Lung (tissue), 12 donors: Measurements from ENCODE around the gene OTOP3. TPM values are rescaled to one million over a fixed set of nuclear protein-coding genes. Genes with fewer than 3 reads are reported as not detected.

Experiments
- ATAC-seq: fragments of 200-7000 bp; cut with Tn5 transposase; one replicate; pipeline ENCODE4 v1.9.1; 2020; ENCODE audit warnings: moderate number of reproducible peaks; ENCODE audit not compliant: insufficient read depth, low FRiP score
- DNase-seq, 3 donors: peaks; one replicate each; pipeline ENCODE4 v3.0.0-alpha.2; 2013 to 2017
- H3K27ac ChIP-seq, 2 donors: one replicate each; pipeline ENCODE4 v1.5.1; 2013; ENCODE audit warnings: mild to moderate bottlenecking in 2 of 2, moderate library complexity in 2 of 2, control low read depth in 1 of 2, inconsistent platforms in 1 of 2, low read depth in 1 of 2, low read length in 1 of 2
- H3K27me3 ChIP-seq, 3 donors: one replicate each; pipeline ENCODE4 v1.5.1; 2013; ENCODE audit warnings: low read length in 2 of 3; ENCODE audit not compliant: control insufficient read depth in 3 of 3, insufficient read depth in 3 of 3
- H3K36me3 ChIP-seq, 4 donors: one replicate each; pipeline ENCODE4 v1.5.1; 2013; ENCODE audit warnings: low read length in 4 of 4, mild to moderate bottlenecking in 1 of 4, moderate library complexity in 1 of 4; ENCODE audit not compliant: control insufficient read depth in 4 of 4, insufficient read depth in 4 of 4
- H3K4me1 ChIP-seq, 5 donors: one replicate each; pipeline ENCODE4 v1.5.1; 2013; ENCODE audit warnings: low read length in 5 of 5, mild to moderate bottlenecking in 2 of 5, moderate library complexity in 1 of 5; ENCODE audit not compliant: control insufficient read depth in 5 of 5, insufficient read depth in 5 of 5
- H3K4me3 ChIP-seq: one replicate; pipeline ENCODE4 v1.5.1; 2013; ENCODE audit warnings: mild to moderate bottlenecking, control low read depth, moderate library complexity
- H3K9ac ChIP-seq, 2 donors: one replicate each; pipeline ENCODE4 v1.5.1; 2013; ENCODE audit warnings: low read length in 2 of 2, control low read depth in 1 of 2; ENCODE audit not compliant: insufficient read depth in 1 of 2
- H3K9me3 ChIP-seq, 4 donors: one replicate each; pipeline ENCODE4 v1.5.1; 2013; ENCODE audit warnings: low read length in 3 of 4, mild to moderate bottlenecking in 1 of 4, moderate library complexity in 1 of 4; ENCODE audit not compliant: control insufficient read depth in 4 of 4, insufficient read depth in 3 of 4
- CTCF ChIP-seq: IDR thresholded peaks from 2 replicates; pipeline ENCODE4 v1.5.1; 2012; ENCODE audit warnings: mild to moderate bottlenecking; ENCODE audit errors: control extremely low read depth, extremely low read depth
- WGBS, 2 donors: extraction: QIAGEN DNeasy Blood & Tissue Kit; methylation state at CpG; one replicate each; pipeline ENCODE4 v1.1.7; 2013; 5-methylcytosine and 5-hydroxymethylcytosine counted together
- polyA plus RNA-seq, 2 donors: library from polyadenylated mRNA; stranded (reverse); fragments of 200-250 nt; gene quantifications; one replicate each; pipeline ENCODE4 v1.2.1, GENCODE V29; 2013
- total RNA-seq, 2 donors: library from RNA; depleted of rRNA in 1 of 2; stranded (reverse); fragments of >200 nt in 1 of 2; gene quantifications; one replicate each; pipeline ENCODE4 v1.2.1, GENCODE V29; 2014 to 2021
- donor health status: control.
- donor health status: control.
- donor health status: Bipolar disorder and iron deficiency.
- donor health status: healthy.
- donor health status: DM: yes; HTN: yes; CAD: no.

OTOP3 gene
- total and polyA plus RNA-seq, 4 donors, result not detected

GRCh38 chr17:74916136-74916850 is 19.4 kb upstream of the OTOP3 start:
- DNase-seq (no peak), ATAC-seq (no peak)
- Histone ChIP-seq H3K4me3 (no peak overlapping the region), H3K27ac (no peak overlapping the region), H3K36me3 (no peaks in the 10 kb centered on the region), H3K9me3 (no peaks in the 10 kb centered on the region), H3K27me3 (peaks cover 4 to 9% (median 8%) of the 10 kb centered on the region in 3 donors), H3K9ac (no peak overlapping the region), H3K4me1 (peaks cover 0 to 4% (median 0%) of the 10 kb centered on the region in 5 donors)
- WGBS, 2 donors, result 86 to 92% methylated on average over 13 of the region's 13 CpGs
- TF ChIP-seq CTCF, result no peak

GRCh38 chr17:74916851-74917199 is 18.9 kb upstream of the OTOP3 start:
- H3K27ac ChIP-seq, result no peak overlapping the region
- peaks cover 0 to 9% (median 0%) of the 10 kb centered on the region in 5 donors for H3K4me1 ChIP-seq
- TF ChIP-seq CTCF, result no peak
- H3K27me3 ChIP-seq, result peaks cover 4 to 11% (median 9%) of the 10 kb centered on the region in 3 donors
- no peaks in the 10 kb centered on the region for H3K36me3 ChIP-seq
- no peak overlapping the region for H3K4me3 ChIP-seq
- H3K9me3 ChIP-seq, result no peaks in the 10 kb centered on the region
- no peak overlapping the region for H3K9ac ChIP-seq
- ATAC-seq, result no peak
- DNase-seq, result no peak
- WGBS, 2 donors, result 89 to 90% methylated on average over 11 of the region's 11 CpGs

- H3K36me3 ChIP-seq, result no peaks in the 10 kb centered on the region
- no peak overlapping the region for H3K4me3 ChIP-seq
- H3K27ac ChIP-seq, result no peak overlapping the region
- TF ChIP-seq CTCF, result no peak
- DNase-seq (no peak), ATAC-seq (no peak)
- peaks cover 0 to 9% (median 0%) of the 10 kb centered on the region in 5 donors for H3K4me1 ChIP-seq
- no peaks in the 10 kb centered on the region for H3K9me3 ChIP-seq
- H3K9ac ChIP-seq, result no peak overlapping the region
- 40 to 54% methylated on average over 10 of the region's 10 CpGs for WGBS, 2 donors
- H3K27me3 ChIP-seq, result peaks cover 4 to 14% (median 13%) of the 10 kb centered on the region in 3 donors
These were observed 18.3 kb upstream of the OTOP3 start for GRCh38 chr17:74917430-74917829.
